GM12892 (cell line): ENCODE data around the gene C4orf50.

Experiments
- DNase-seq: peaks from one replicate; pipeline ENCODE4 v3.0.0; 2011; ENCODE audit not compliant: insufficient read length
- FAIRE-seq: peaks from 2 replicates; lab custom pipeline; 2011; peaks lifted over from hg19 to GRCh38; lab: Jason Lieb, UNC
- POLR2A ChIP-seq: IDR thresholded peaks from 2 replicates; pipeline ENCODE4 v1.6.1; 2011; ENCODE audit warnings: low read depth, low read length, control low read depth
- POLR2AphosphoS5 ChIP-seq: IDR thresholded peaks from 2 replicates; pipeline ENCODE4 v1.6.1; 2011; ENCODE audit warnings: low read depth, low read length, control low read depth
- TAF1 ChIP-seq: IDR thresholded peaks from 2 replicates; pipeline ENCODE4 v1.6.1; 2011; ENCODE audit warnings: low read depth, mild to moderate bottlenecking, control low read depth, low read length, borderline replicate concordance

C4orf50 gene

DNA sequence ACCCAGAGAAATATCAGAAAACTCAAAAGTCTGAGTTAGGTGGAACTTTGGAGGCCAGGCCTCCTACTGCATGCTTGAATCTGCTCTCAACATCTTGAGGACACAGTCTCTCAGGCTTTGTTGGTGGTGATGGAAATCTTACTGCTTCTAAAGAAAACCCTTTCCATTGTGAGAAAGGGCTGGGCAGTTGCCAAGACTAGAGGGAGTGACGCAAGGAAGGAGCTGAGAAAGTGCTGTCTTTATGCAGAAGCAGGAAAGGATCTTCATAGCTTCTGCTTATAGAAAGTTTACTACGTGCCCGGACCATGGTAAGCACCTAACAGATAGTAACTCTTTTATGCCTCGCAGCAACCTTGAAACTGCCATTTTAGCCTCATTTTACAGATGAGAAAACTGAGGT, 122.9 kb downstream of the C4orf50 start:
- TF ChIP-seq POLR2AphosphoS5 (no peak), POLR2A (no peak), TAF1 (no peak)
- DNase-seq = no peak
- FAIRE-seq = no peak

DNA sequence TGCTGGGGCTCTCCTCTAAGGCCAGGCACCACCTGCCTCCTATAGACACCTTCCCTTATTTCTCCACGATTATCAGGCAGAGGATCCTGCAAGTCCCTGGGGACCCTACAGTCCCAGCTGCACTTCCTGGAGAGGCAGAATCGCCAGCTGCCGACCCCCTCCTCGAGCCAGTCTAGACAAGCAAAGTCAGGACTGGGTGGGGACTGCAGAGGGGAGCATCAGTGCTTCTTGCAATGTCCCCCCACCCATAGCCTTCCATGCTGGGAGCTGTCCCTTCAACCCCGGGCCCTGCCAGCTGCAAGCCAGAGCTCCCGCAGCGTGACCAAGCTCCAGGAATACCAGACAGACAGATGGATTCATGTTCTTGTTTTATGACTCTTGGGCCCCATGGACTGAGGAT, 124.0 kb downstream of the C4orf50 start:
- no peak for DNase-seq
- no peak for TF ChIP-seq TAF1
- no peak for FAIRE-seq

DNA sequence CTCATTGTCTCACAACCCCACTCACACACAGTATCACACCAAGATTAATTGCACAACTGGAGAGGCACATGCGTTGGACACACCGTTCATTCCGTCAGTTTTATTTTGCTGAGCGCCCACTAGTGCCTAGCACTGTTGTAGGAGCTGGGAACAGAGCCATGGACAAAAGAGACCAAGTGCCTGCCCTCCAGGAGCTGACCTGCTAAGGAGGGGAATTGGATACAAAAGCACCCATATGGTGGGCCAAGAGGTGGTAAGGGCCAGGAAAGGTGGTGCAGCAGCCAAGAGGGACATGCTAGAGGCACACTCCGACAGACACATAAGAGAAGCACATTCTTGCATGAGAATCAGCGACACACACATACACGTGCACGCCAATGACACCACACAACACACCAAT, 124.6 kb downstream of the C4orf50 start:
- DNase-seq = no peak
- no peak for TF ChIP-seq POLR2AphosphoS5
- TF ChIP-seq POLR2A = no peak
- TF ChIP-seq TAF1 = no peak
- FAIRE-seq = no peak

DNA sequence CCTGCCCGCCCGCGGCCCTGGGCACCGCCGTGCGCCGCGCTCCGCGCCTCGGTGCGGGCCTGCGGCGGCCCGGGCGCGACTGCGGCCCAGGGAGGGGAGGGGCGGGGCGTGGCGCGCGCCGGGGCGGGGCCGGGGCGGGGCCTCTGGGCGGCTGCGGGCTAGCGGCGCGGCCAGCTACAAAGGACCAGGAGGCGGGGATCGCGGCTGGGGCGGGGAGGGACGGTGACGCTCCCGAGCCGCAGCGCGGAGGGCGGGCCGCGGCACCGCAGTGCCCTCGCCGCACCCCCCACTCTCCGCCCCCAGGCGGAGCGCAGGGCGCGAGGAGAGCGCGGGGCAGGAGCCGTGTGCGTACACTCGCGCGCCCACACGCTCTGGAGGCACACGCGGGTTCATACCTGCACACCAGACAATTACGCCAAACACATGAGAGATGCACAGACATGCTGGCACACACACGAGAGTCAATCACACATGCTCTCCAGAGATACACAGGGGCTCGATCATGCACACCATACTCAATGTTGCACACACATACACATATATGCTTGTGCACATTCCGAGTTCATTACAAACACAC, 125.1 kb downstream of the C4orf50 start, which contains the start of gene CRMP1:
TSS of gene CRMP1 (minus strand) at position 83 of the 577 bp plus-strand sequence. CDS start 117 bp downstream, outside the sequence.
- TF ChIP-seq TAF1 = no peak
- no peak for TF ChIP-seq POLR2AphosphoS5
- TF ChIP-seq POLR2A = no peak
- FAIRE-seq (no peak), DNase-seq (no peak)

DNA sequence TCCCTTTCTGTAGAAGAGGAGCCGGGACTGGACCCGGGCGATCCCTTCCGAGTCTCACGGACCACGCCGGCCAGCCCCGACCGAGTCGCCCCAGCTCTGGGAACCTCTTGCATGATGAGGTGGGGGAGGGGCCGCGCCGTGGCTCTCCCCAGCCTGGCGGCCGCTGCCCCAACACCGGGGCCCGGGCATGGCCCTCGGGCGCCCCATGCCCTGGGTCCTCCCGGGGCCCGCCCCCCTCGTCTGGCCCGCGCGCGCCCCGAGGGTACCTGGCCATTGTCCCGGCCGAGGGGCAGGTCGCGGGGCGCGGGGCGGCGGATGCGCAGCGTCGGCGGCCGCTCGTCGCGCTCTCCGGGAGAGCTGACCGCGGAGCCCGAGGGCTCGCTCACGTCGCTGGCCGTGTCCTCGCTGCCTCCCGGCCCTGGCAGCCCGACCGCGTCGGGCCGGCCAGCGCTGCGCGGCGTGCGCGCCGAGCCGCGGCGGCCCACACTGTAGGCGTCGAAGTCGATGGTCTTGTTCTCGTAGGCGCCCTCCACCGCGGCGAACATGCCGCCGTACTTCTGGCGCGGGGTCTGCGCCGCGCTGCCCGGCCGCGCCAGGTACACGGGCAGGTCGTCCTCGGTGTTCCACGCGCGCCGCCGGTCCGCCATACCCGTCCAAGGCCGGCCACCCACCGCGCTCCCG, 125.8 kb downstream of the C4orf50 start:
- no peak for FAIRE-seq
- no peak for DNase-seq
- no peak for TF ChIP-seq POLR2AphosphoS5
- TF ChIP-seq POLR2A = no peak
- TF ChIP-seq TAF1 = no peak

DNA sequence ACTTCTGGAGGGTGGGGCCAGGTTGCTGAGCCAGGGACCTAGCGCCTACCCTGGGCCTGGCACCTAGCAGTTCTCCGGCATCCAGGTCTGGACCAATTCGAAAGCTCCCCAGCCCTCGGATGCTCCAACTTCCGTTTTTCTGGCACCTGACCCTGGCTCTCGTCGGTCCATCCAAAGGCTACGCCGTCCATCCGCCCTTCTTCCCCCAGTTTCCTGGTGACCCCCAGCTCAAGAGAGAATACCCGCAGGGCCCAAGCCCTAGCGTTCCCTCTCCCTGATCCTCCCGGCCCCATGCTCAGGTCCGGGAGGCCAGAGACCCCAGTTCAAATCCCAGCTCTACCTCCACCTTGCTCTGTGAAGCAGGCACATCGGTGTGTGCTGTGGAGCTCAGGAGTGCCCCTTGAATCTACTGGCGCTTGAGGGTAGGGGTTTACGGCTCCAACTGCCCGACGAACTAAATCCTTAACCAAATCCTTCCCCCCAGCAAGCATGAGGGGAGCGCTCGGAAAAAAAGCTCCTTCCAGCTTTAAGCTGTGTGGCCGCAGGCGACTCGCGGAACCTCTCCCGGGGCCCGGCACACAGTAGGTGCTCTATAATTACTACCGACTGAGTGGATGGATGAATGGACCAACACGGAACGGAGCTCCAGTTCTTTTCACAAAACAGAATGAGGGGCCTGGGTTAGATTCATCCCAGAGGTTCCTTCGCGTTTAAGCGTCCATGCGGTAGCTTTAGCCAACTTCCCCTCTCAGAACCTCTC, 126.5 kb downstream of the C4orf50 start:
- FAIRE-seq (no peak), DNase-seq (no peak)
- no peak for TF ChIP-seq POLR2AphosphoS5
- no peak for TF ChIP-seq TAF1
- TF ChIP-seq POLR2A = no peak

DNA sequence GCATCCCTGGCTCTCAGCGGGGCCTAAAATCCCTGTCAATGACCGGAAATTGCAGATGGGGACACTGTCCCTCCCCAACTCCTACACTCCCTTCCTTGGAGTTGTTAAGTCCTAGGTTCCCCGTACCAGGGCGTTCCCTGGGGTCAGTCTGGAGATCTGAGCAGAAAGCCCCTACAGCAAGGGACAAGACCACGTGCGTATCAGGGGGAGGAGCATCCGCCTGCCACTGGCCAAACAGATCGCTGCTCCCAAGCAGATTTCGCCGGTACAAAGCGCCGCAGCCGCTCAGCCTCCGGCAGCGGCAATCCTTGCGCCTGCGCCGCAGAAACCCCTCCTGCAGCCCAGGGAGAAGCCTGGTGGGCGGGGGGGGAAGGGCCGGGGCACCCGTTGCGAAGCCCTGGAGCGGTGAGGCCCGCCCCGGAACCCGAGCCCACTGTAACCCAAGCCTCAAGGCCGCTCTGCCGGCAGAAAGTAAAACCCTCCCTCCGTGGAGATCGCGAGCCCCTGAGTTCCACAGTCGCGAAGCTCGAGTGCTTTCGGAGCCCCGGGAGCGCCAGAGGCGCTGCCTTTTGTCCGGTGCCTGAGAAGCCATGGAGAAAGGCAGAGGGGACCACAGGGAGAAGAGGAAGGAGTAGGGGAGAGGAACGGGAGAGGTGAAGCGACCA, 128.0 kb downstream of the C4orf50 start:
- FAIRE-seq (no peak), DNase-seq (no peak)
- TF ChIP-seq POLR2AphosphoS5 (no peak), POLR2A (no peak), TAF1 (no peak)

DNA sequence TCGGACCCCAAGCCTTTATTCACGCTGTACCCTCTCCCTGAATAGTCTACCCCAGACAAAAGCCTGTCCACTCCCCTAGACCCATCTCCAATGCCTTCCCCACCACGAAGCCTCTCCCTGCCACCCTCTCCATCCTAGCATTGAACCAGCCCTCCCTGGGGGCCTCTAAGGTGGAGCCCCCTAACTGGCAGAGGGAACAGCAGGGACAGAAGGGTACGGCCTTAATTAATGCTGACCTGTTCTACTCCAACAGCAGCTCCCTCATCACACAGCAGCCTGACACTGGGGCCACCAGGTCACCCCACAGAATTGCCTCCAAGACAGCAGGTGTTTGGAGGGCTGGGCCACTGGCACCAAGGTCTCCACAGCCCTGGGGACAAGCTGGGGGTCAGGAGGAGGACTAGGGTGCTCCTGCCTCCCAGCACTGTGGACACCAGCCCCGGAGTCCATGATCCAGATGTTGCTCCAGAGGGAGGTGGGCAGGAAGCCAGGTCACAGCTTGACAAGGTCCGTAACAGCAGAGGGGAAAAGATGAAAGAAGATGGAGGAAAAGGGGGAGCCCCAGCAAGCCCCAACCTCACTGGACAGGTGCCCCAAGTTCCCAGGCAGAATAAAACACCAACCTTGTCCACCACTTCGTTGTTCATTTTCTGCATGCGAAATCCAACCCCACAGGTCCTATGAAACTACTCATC, 129.1 kb downstream of the C4orf50 start:
- TF ChIP-seq POLR2A = no peak
- TF ChIP-seq TAF1 = no peak
- no peak for TF ChIP-seq POLR2AphosphoS5
- FAIRE-seq (no peak), DNase-seq (no peak)

DNA sequence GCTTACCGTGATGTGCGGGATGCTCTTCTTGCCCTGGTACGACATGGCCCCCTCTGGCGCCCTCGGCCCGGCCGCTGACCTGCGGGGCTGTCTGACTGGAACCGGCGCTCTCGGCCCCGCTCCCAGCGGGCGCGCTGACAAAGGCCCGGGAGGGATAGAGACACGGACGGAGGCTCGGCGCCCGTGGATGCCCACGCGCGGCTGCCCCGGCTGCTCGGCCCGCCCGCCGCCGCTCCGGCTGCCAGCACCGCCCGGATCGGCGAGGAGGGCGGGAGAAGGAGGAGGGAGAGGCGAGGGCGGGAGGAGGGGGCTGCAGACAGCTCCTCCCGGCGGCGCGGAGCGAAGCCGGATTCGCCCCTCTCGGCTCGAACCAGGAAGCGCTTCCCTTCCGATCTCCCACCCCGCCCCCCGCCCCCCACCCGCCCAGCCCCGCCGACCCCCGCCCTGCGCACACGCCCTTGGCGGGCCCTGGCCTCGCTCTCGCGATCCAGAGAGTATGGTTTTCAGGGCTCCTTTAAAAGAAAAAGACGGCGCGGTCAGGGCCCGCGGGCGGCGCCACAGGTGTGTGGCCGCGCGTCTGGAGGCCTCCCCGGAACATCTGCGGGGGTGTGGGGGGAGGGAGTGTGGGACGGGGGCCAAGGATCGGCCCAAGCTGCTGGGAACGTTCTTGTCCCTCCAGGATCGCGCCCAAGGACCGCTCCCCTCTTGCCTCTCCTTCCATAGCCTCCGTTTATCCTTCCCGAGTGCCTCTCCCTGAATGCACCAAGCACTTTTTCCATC, 129.8 kb downstream of the C4orf50 start:
- DNase-seq (no peak), FAIRE-seq (no peak)
- TF ChIP-seq POLR2AphosphoS5 = no peak
- TF ChIP-seq POLR2A = no peak
- TF ChIP-seq TAF1 = no peak

DNA sequence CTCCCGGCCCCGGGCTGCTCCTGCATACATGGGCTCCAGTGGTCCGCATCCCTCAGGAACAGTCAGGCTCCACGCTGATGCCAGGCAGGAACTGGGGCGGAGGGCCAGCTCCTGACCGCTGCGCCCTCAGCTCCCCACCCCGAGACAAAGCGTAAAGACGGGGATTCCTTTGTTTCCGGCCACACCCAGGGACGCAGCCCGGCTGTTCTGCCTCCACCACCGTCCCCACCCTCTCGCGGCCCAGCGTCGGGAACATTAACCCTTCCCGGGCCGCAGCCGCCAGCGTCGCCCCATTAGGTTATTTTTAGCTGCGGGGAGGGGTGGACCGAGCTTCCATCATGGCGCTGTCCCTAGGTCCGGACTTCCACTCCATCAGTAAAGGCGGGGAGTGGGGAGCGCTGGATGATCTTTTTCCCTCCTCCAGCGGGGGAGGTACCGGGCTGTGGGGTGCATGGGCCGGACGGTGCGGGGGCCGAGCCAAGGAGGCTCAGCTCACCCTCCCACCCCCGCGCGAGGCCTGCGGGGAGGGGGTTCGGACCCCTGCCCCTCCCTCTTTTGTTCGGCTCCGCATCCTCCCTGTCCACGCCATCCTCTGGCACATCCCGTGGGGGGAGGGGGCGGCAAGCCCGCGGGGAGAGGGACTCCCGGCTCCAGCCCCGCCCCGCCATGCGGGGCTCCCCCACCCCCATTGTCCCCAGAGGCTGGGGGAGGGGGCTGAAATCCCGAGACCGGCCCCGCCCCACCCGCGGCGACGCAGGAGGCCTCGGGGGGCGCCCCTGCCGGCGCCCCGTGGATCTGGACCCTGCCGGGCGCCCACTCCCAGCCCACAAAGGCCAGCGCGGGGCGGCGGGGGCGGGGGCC, 130.6 kb downstream of the C4orf50 start:
- no peak for FAIRE-seq
- DNase-seq = no peak

More for the DNA sequence above, 130.6 kb downstream of the C4orf50 start:
- TF ChIP-seq TAF1 = no peak
- TF ChIP-seq POLR2AphosphoS5 = no peak
- TF ChIP-seq POLR2A = no peak
